H9 (cell line): ENCODE measurements around the gene SARS1. TPM values are rescaled to one million over a fixed set of nuclear protein-coding genes. Genes with fewer than 3 reads are reported as not detected.

Experiments used
- DNase-seq: peaks from one replicate; pipeline ENCODE4 v3.0.0-alpha.2; 2017
- H2AFZ ChIP-seq: one replicate; pipeline ENCODE4 v1.6.1; 2013; ENCODE audit warnings: mild to moderate bottlenecking, low read length, control low read depth, moderate library complexity
- H2AK5ac ChIP-seq: 2 replicates; pipeline ENCODE4 v1.6.1; 2013; ENCODE audit warnings: low read length, control low read depth, mixed read lengths; ENCODE audit not compliant: insufficient read length
- H2BK120ac ChIP-seq: one replicate; pipeline ENCODE4 v1.6.1; 2013; ENCODE audit warnings: low read depth, mild to moderate bottlenecking, low read length, control low read depth, inconsistent platforms; ENCODE audit not compliant: poor library complexity, severe bottlenecking
- H2BK12ac ChIP-seq: 2 replicates; pipeline ENCODE4 v1.6.1; 2013; ENCODE audit warnings: low read length, control low read depth, mixed read lengths, low read depth; ENCODE audit not compliant: insufficient read length
- H2BK15ac ChIP-seq: 2 replicates; pipeline ENCODE4 v1.6.1; 2013; ENCODE audit warnings: low read depth, low read length, control low read depth
- H2BK20ac ChIP-seq: one replicate; pipeline ENCODE4 v1.6.1; 2013; ENCODE audit warnings: low read depth, mild to moderate bottlenecking, low read length, control low read depth, inconsistent platforms; ENCODE audit not compliant: poor library complexity, severe bottlenecking
- H2BK5ac ChIP-seq: 2 replicates; pipeline ENCODE4 v1.6.1; 2013; ENCODE audit warnings: low read length, control low read depth, mixed read lengths; ENCODE audit not compliant: insufficient read length
- H3K14ac ChIP-seq: 2 replicates; pipeline ENCODE4 v1.6.1; 2013; ENCODE audit warnings: low read length, control low read depth; ENCODE audit not compliant: insufficient read depth
- H3K18ac ChIP-seq: 2 replicates; pipeline ENCODE4 v1.6.1; 2013; ENCODE audit warnings: low read depth, mild to moderate bottlenecking, mixed read lengths, low read length, control low read depth; ENCODE audit not compliant: insufficient read length
- H3K23ac ChIP-seq: 2 replicates; pipeline ENCODE4 v1.6.1; 2013; ENCODE audit warnings: low read length, control low read depth, mixed read lengths, low read depth; ENCODE audit not compliant: insufficient read length
- H3K23me2 ChIP-seq: 2 replicates; pipeline ENCODE4 v1.6.1; 2013; ENCODE audit warnings: low read depth, mild to moderate bottlenecking, mixed read lengths, low read length, control low read depth; ENCODE audit not compliant: insufficient read length, poor library complexity, severe bottlenecking
- H3K27ac ChIP-seq: 2 replicates; pipeline ENCODE4 v1.5.1; 2013; ENCODE audit warnings: low read length, control low read depth, mixed read lengths, low read depth; ENCODE audit not compliant: insufficient read length
- H3K27me3 ChIP-seq: 2 replicates; pipeline ENCODE4 v1.6.1; 2013; ENCODE audit warnings: low read length, control low read depth, inconsistent platforms; ENCODE audit not compliant: insufficient read depth
- H3K4ac ChIP-seq: 2 replicates; pipeline ENCODE4 v1.6.1; 2013; ENCODE audit warnings: low read depth, mild to moderate bottlenecking, control low read depth, inconsistent platforms, low read length, moderate library complexity
- H3K4me1 ChIP-seq: 2 replicates; pipeline ENCODE4 v1.6.1; 2013; ENCODE audit warnings: low read length, control low read depth, inconsistent platforms; ENCODE audit not compliant: insufficient read depth
- H3K4me2 ChIP-seq: 2 replicates; pipeline ENCODE4 v1.6.1; 2013; ENCODE audit warnings: low read length, control low read depth, mixed read lengths; ENCODE audit not compliant: insufficient read length, insufficient read depth
- H3K56ac ChIP-seq: 2 replicates; pipeline ENCODE4 v1.6.1; 2013; ENCODE audit warnings: low read depth, mild to moderate bottlenecking, mixed read lengths, low read length, control low read depth; ENCODE audit not compliant: insufficient read length
- H3K79me1 ChIP-seq: 2 replicates; pipeline ENCODE4 v1.6.1; 2013; ENCODE audit warnings: low read depth, mild to moderate bottlenecking, moderate library complexity, low read length, control low read depth, inconsistent platforms; ENCODE audit not compliant: insufficient read depth, poor library complexity, severe bottlenecking
- H3K79me2 ChIP-seq: 2 replicates; pipeline ENCODE4 v1.6.1; 2013; ENCODE audit warnings: low read length, control low read depth, inconsistent platforms; ENCODE audit not compliant: insufficient read depth
- H3K9ac ChIP-seq: 2 replicates; pipeline ENCODE4 v1.6.1; 2013; ENCODE audit warnings: low read length, control low read depth, mixed read lengths; ENCODE audit not compliant: insufficient read length; ENCODE audit errors: extremely low read depth
- H3K9me3 ChIP-seq: one replicate; pipeline ENCODE4 v1.6.1; 2013; ENCODE audit warnings: low read depth, low read length, inconsistent platforms; ENCODE audit not compliant: control insufficient read depth
- H3T11ph ChIP-seq: one replicate; pipeline ENCODE4 v1.6.1; 2013; ENCODE audit warnings: mild to moderate bottlenecking, low read length, control low read depth, inconsistent platforms
- H4K20me1 ChIP-seq: one replicate; pipeline ENCODE4 v1.6.1; 2013; ENCODE audit not compliant: control insufficient read depth, insufficient read length, insufficient read depth
- H4K5ac ChIP-seq: 2 replicates; pipeline ENCODE4 v1.6.1; 2013; ENCODE audit warnings: low read depth, mild to moderate bottlenecking, mixed read lengths, low read length, control low read depth; ENCODE audit not compliant: insufficient read length
- H4K8ac ChIP-seq: replicated peaks from 2 replicates; pipeline ENCODE4 v1.6.1; 2013; ENCODE audit warnings: low read length, control low read depth, mixed read lengths, low read depth; ENCODE audit not compliant: insufficient read length
- H4K91ac ChIP-seq: 2 replicates; pipeline ENCODE4 v1.6.1; 2013; ENCODE audit warnings: low read depth, mild to moderate bottlenecking, moderate library complexity, mixed read lengths, low read length, control low read depth; ENCODE audit not compliant: insufficient read length
- H3K27ac Mint-ChIP-seq, 3 experiments: 2 replicates in 2 of 3; 3 replicates in 1 of 3; pipeline ENCODE4 v1.8.0; 2020 to 2021; ENCODE audit warnings: mixed read lengths in 3 of 3, mild to moderate bottlenecking in 1 of 3, moderate library complexity in 1 of 3
- H3K27me3 Mint-ChIP-seq: 2 replicates; pipeline ENCODE4 v1.8.0; 2021; ENCODE audit warnings: low read depth, mild to moderate bottlenecking, moderate library complexity, mixed read lengths
- H3K36me3 Mint-ChIP-seq, 3 experiments: 2 replicates in 2 of 3; 3 replicates in 1 of 3; pipeline ENCODE4 v1.8.0; 2020 to 2021; ENCODE audit warnings: low read depth in 3 of 3, mixed read lengths in 3 of 3; ENCODE audit not compliant: insufficient read depth in 1 of 3
- H3K4me1 Mint-ChIP-seq, 2 experiments: 2 replicates each; pipeline ENCODE4 v1.8.0; 2020; ENCODE audit warnings: mixed read lengths in 2 of 2
- H3K4me3 Mint-ChIP-seq, 2 experiments: 2 replicates in 1 of 2; 3 replicates in 1 of 2; pipeline ENCODE4 v1.8.0; 2020 to 2021; ENCODE audit warnings: mild to moderate bottlenecking in 2 of 2, mixed read lengths in 2 of 2, moderate library complexity in 1 of 2
- H3K9me3 Mint-ChIP-seq, 2 experiments: 2 replicates in 1 of 2; 3 replicates in 1 of 2; pipeline ENCODE4 v1.8.0; 2020; ENCODE audit warnings: mild to moderate bottlenecking in 2 of 2, mixed read lengths in 2 of 2, moderate library complexity in 1 of 2
- CTCF ChIP-seq: fragments of 200-600 bp; sonication (generic); conservative IDR thresholded peaks from 3 replicates; pipeline ENCODE4 v1.8.0; 2021; ENCODE audit warnings: antibody characterized with exemption, mild to moderate bottlenecking
- WGBS: extraction: QIAGEN DNeasy Blood & Tissue Kit; methylation state at CpG from one replicate; pipeline ENCODE4 v1.1.7; 2013; ENCODE audit warnings: missing lambda C conversion rate, low lambda C conversion rate, mixed read lengths; ENCODE audit not compliant: insufficient read length; ENCODE audit errors: extremely low coverage; 5-methylcytosine and 5-hydroxymethylcytosine counted together
- total RNA-seq: library from RNA; stranded (reverse); gene quantifications from 2 replicates; pipeline ENCODE4 v1.2.1, GENCODE V29; 2021

The SARS1 gene
- total RNA-seq, 1 experiment from 2014 or later: 139 TPM

DNA sequence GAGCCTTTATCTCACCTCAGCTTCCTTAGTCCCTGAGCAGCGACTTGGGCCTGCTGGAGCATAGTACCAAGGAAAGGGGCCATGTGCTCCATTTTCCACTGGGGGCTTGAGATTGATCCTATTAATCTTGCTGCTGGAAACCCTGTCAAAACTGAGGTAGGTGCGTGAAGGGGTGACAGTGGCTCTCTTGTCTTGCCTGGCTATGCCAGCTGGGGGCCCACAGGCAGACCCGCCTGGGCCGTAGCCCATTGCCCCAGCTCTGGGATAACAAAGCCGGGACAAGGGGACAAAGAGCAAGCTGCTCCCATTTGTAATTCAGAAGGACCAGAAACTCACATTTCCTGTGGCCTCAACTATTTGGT lies 25.3 kb downstream of the SARS1 start:
- no peak overlapping the region for H2AK5ac ChIP-seq
- peaks cover 14% of the 10 kb centered on the region; the same call in 1 of the 2 replicates for H3K4me1 ChIP-seq
- H3K27ac Mint-ChIP-seq: peak overlapping the region; percentile 57 to 96 (median 79); a peak in 5 of 7 replicates
- no peaks in the 10 kb centered on the region for H3K23me2 ChIP-seq
- no peak overlapping the region for H3K14ac ChIP-seq
- no peak overlapping the region for H2AFZ ChIP-seq
- H3K9ac ChIP-seq: no peak overlapping the region
- no peak overlapping the region for H3K56ac ChIP-seq
- H2BK5ac ChIP-seq: no peak overlapping the region
- no peak overlapping the region for H2BK120ac ChIP-seq
- no peak overlapping the region for H3K4me3 Mint-ChIP-seq
- H3K79me2 ChIP-seq: no peaks in the 10 kb centered on the region
- H4K91ac ChIP-seq: no peak overlapping the region
- H3K4me2 ChIP-seq: no peak overlapping the region
- TF ChIP-seq CTCF: no peak
- H3T11ph ChIP-seq: no peak overlapping the region
- H3K27me3 Mint-ChIP-seq: peaks cover 7% of the 10 kb centered on the region
- H3K18ac ChIP-seq: no peak overlapping the region
- peak overlapping the region; percentile 40 for H3K27ac ChIP-seq
- H4K8ac ChIP-seq: no peak overlapping the region
- H4K5ac ChIP-seq: no peak overlapping the region
- H4K20me1 ChIP-seq: no peaks in the 10 kb centered on the region
- H3K4me1 Mint-ChIP-seq: peaks cover 73 to 77% of the 10 kb centered on the region in 2 experiments
- no CpG with 5 or more reads among the region's 5 CpGs for WGBS
- H2BK20ac ChIP-seq: no peak overlapping the region
- H3K9me3 Mint-ChIP-seq: no peaks in the 10 kb centered on the region; a peak in 1 of 5 replicates
- no peak overlapping the region for H2BK15ac ChIP-seq
- H3K4ac ChIP-seq: no peak overlapping the region
- peaks cover 27 to 49% (median 47%) of the 10 kb centered on the region in 3 experiments; a peak in 6 of 7 replicates for H3K36me3 Mint-ChIP-seq
- no peak overlapping the region for H3K23ac ChIP-seq
- no peak overlapping the region for H2BK12ac ChIP-seq
- H3K27me3 ChIP-seq: no peaks in the 10 kb centered on the region
- no peaks in the 10 kb centered on the region for H3K9me3 ChIP-seq
- no peaks in the 10 kb centered on the region for H3K79me1 ChIP-seq
- no peak for DNase-seq
